ENCODE measurements around the gene DNAH3. TPM values are rescaled to one million over a fixed set of nuclear protein-coding genes. Genes with fewer than 3 reads are reported as not detected.

The DNAH3 gene
- total and polyA plus RNA-seq, 2 of the 13 experiments (the other 11 are each of a cell fraction or from before 2014, with no cell fraction given): 0.07 to 0.08 TPM

- TF ChIP-seq, protein P1, sequence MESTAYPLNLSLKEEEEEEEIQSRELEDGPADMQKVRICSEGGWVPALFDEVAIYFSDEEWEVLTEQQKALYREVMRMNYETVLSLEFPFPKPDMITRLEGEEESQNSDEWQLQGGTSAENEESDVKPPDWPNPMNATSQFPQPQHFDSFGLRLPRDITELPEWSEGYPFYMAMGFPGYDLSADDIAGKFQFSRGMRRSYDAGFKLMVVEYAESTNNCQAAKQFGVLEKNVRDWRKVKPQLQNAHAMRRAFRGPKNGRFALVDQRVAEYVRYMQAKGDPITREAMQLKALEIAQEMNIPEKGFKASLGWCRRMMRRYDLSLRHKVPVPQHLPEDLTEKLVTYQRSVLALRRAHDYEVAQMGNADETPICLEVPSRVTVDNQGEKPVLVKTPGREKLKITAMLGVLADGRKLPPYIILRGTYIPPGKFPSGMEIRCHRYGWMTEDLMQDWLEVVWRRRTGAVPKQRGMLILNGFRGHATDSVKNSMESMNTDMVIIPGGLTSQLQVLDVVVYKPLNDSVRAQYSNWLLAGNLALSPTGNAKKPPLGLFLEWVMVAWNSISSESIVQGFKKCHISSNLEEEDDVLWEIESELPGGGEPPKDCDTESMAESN (CRISPR knock-in tag; conservative IDR thresholded peaks at IDR 0.05): no peak
- TF ChIP-seq SRSF4 (IDR thresholded peaks at IDR 0.05; ENCODE audit: low read depth, low read length, poor library complexity, severe bottlenecking) (no peak), ZNF672 (CRISPR knock-in tag; IDR thresholded peaks at IDR 0.05) (no peak), SKI (IDR thresholded peaks at IDR 0.05; ENCODE audit: partially characterized antibody) (no peak), PCBP2 (optimal IDR thresholded peaks at IDR 0.05; ENCODE audit: low read depth, low read length, poor library complexity, severe bottlenecking) (no peak), CHD2 (IDR thresholded peaks at IDR 0.05; ENCODE audit: low read depth, low read length) (no peak), GFI1 (CRISPR knock-in tag; IDR thresholded peaks at IDR 0.05; ENCODE audit: borderline replicate concordance) (no peak)
- TF ChIP-seq, protein P2, sequence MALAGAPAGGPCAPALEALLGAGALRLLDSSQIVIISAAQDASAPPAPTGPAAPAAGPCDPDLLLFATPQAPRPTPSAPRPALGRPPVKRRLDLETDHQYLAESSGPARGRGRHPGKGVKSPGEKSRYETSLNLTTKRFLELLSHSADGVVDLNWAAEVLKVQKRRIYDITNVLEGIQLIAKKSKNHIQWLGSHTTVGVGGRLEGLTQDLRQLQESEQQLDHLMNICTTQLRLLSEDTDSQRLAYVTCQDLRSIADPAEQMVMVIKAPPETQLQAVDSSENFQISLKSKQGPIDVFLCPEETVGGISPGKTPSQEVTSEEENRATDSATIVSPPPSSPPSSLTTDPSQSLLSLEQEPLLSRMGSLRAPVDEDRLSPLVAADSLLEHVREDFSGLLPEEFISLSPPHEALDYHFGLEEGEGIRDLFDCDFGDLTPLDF (CRISPR knock-in tag; IDR thresholded peaks at IDR 0.05): no peak
Observed at GRCh38 chr16:21101631-21102420, 48.8 kb downstream of the DNAH3 start (continued).

- TF ChIP-seq FOSL2 (CRISPR knock-in tag; IDR thresholded peaks at IDR 0.05): peak; percentile 45
- TF ChIP-seq RBM39 (IDR thresholded peaks at IDR 0.05; ENCODE audit: low read depth, low read length, poor library complexity, severe bottlenecking): no peak
- TF ChIP-seq SRF (IDR thresholded peaks at IDR 0.05; ENCODE audit: low read depth, low read length): peak; percentile 83
- 0 out of 2 replicates have a peak, but pooled peaks have one; percentile 74 for TF ChIP-seq EZH2 (conservative IDR thresholded peaks at IDR 0.05; ENCODE audit: low read depth, low read length)
- Histone ChIP-seq H3K27ac (ENCODE audit: extremely low read length, insufficient read depth, low read length) (no peak overlapping the region), H3K36me3 (replicated peaks in 1 of 2; ENCODE audit: control insufficient read depth in 1 of 2, insufficient read depth in 2 of 2, low read length in 2 of 2) (no peaks in the 10 kb centered on the region), H3K9me3 (ENCODE audit: low read length) (no peaks in the 10 kb centered on the region), H3K9ac (ENCODE audit: insufficient read depth, low read depth, low read length) (no peak overlapping the region), H3K4me3 (replicated peaks in 1 of 3; ENCODE audit: insufficient read depth in 1 of 3, low read depth in 2 of 3, low read length in 3 of 3) (no peak overlapping the region), H2AFZ (ENCODE audit: low read length) (no peak overlapping the region), H3K79me2 (ENCODE audit: insufficient read depth, low read length) (no peaks in the 10 kb centered on the region), H4K20me1 (ENCODE audit: insufficient read depth, low read length) (no peaks in the 10 kb centered on the region), H3K27me3 (ENCODE audit: control insufficient read depth in 1 of 2, insufficient read depth in 2 of 2, low read length in 2 of 2) (peaks cover 1 to 23% of the 10 kb centered on the region in 2 experiments; a peak in 3 of 5 replicates), H3K4me2 (ENCODE audit: low read depth, low read length) (no peak overlapping the region), H3K4me1 (ENCODE audit: insufficient read depth, low read length) (no peaks in the 10 kb centered on the region)
- ChIA-PET CTCF (ENCODE audit: low intra/inter-chr PET ratio, low total read pairs) (no interaction called here), POLR2A (no interaction called here)
- FAIRE-seq: no peak
- in situ Hi-C loops (cut with HindIII; ENCODE audit: extremely low pct_ligation_motif_present, low pct_unique_long_range_greater_than_20kb) (no loop called here), intact Hi-C loops (cut with micrococcal nuclease; ENCODE audit: unreplicated experiment) (no loop called here)
- 0% methylated on average over 4 of the region's 4 CpGs for WGBS (ENCODE audit: low lambda C conversion rate)
- ATAC-seq: no peak
- BruUV-seq (replicated peaks): no TSS peak
- no peak for DNase-seq (ENCODE audit: low spot score)
Observed at GRCh38 chr16:21100447-21100846, 50.2 kb downstream of the DNAH3 start.

Measured in HepG2 (cell line).